HEK293 (cell line): ENCODE results near the gene OR5B21.

Source experiments
- CTCF ChIA-PET: fragments of 350-600 bp; formaldehyde crosslinking; extraction: SDS; loops from one replicate; lab custom pipeline; 2021; ENCODE audit warnings: antibody characterized with exemption; lab: Yijun Ruan, JAX
- POLR2A ChIA-PET: fragments of 300-600 bp; formaldehyde crosslinking; extraction: SDS; loops from one replicate; lab custom pipeline; 2020; ENCODE audit warnings: antibody characterized with exemption, inconsistent platforms; lab: Yijun Ruan, JAX
- H3K27ac ChIP-seq: fragments of 200-500 bp; sonication (Bioruptor generic); 2 replicates; pipeline ENCODE4 v1.5.1; 2014; ENCODE audit warnings: low read depth, low read length, control low read depth, inconsistent platforms; ENCODE audit errors: extremely low read depth
- H3K36me3 ChIP-seq, 2 experiments: fragments of 200-500 bp in 1 of 2; sonication (Bioruptor generic) in 1 of 2; 1 replicate in 1 of 2; 2 replicates in 1 of 2; pipeline ENCODE4 v1.5.1; 2014 to 2017; ENCODE audit warnings: inconsistent platforms in 2 of 2, low read length in 2 of 2; ENCODE audit not compliant: control insufficient read depth in 2 of 2, insufficient read depth in 1 of 2
- H3K4me1 ChIP-seq: fragments of 200-500 bp; sonication (Bioruptor generic); 2 replicates; pipeline ENCODE4 v1.5.1; 2014; ENCODE audit warnings: mild to moderate bottlenecking, low read length, inconsistent platforms; ENCODE audit not compliant: control insufficient read depth, insufficient read depth
- H3K4me3 ChIP-seq: 2 replicates; pipeline ENCODE4 v1.5.1; 2011; ENCODE audit warnings: low read depth, mild to moderate bottlenecking, control low read depth, low read length, moderate library complexity
- H3K9me3 ChIP-seq: fragments of 200-500 bp; sonication (Bioruptor generic); 2 replicates; pipeline ENCODE4 v1.5.1; 2014; ENCODE audit warnings: low read depth, low read length, inconsistent platforms; ENCODE audit not compliant: control insufficient read depth, insufficient read depth
- CTCF ChIP-seq: fragments of 450-650 bp; formaldehyde crosslinking; IDR thresholded peaks from 2 replicates; pipeline ENCODE4 v1.5.1; 2016; ENCODE audit warnings: missing biosample characterization, missing genetic modification characterization
- GLIS2 ChIP-seq: fragments of 450-650 bp; formaldehyde crosslinking; IDR thresholded peaks from 2 replicates; pipeline ENCODE4 v1.5.1; 2016; ENCODE audit warnings: missing biosample characterization, missing genetic modification characterization
- MYNN ChIP-seq: fragments of 450-650 bp; formaldehyde crosslinking; IDR thresholded peaks from 2 replicates; pipeline ENCODE4 v1.5.1; 2016; ENCODE audit warnings: missing biosample characterization, missing genetic modification characterization, borderline replicate concordance
- REPIN1 ChIP-seq: fragments of 450-650 bp; formaldehyde crosslinking; IDR thresholded peaks from 2 replicates; pipeline ENCODE4 v1.5.1; 2017; ENCODE audit warnings: missing biosample characterization, missing genetic modification characterization, low read depth
- ZBTB6 ChIP-seq: fragments of 450-650 bp; formaldehyde crosslinking; IDR thresholded peaks from 2 replicates; pipeline ENCODE4 v1.5.1; 2017; ENCODE audit warnings: missing biosample characterization, missing genetic modification characterization
- ZFHX2 ChIP-seq: fragments of 450-650 bp; formaldehyde crosslinking; conservative IDR thresholded peaks from 2 replicates; pipeline ENCODE4 v1.5.1; 2016; ENCODE audit warnings: missing biosample characterization, missing genetic modification characterization
- ZNF132 ChIP-seq: fragments of 450-650 bp; formaldehyde crosslinking; IDR thresholded peaks from 2 replicates; pipeline ENCODE4 v1.5.1; 2017; ENCODE audit warnings: missing biosample characterization, missing genetic modification characterization, borderline replicate concordance
- ZNF174 ChIP-seq: fragments of 450-650 bp; formaldehyde crosslinking; IDR thresholded peaks from 2 replicates; pipeline ENCODE4 v1.5.0; 2017; ENCODE audit warnings: missing biosample characterization, mild to moderate bottlenecking, missing genetic modification characterization
- ZNF23 ChIP-seq: fragments of 450-650 bp; formaldehyde crosslinking; IDR thresholded peaks from 2 replicates; pipeline ENCODE4 v1.5.1; 2016; ENCODE audit warnings: missing biosample characterization, missing genetic modification characterization, borderline replicate concordance
- ZNF423 ChIP-seq: fragments of 450-650 bp; formaldehyde crosslinking; IDR thresholded peaks from 2 replicates; pipeline ENCODE4 v1.5.1; 2016; ENCODE audit warnings: missing biosample characterization, missing genetic modification characterization
- ZNF560 ChIP-seq: fragments of 450-650 bp; formaldehyde crosslinking; IDR thresholded peaks from 2 replicates; pipeline ENCODE4 v1.5.1; 2017; ENCODE audit warnings: missing biosample characterization, missing genetic modification characterization, borderline replicate concordance
- ZNF624 ChIP-seq: fragments of 450-650 bp; formaldehyde crosslinking; IDR thresholded peaks from 2 replicates; pipeline ENCODE4 v1.5.1; 2017; ENCODE audit warnings: missing biosample characterization, missing genetic modification characterization
- ZNF654 ChIP-seq: fragments of 450-650 bp; formaldehyde crosslinking; IDR thresholded peaks from 2 replicates; pipeline ENCODE4 v1.5.1; 2016; ENCODE audit warnings: low read depth, missing biosample characterization, missing genetic modification characterization
- ZNF658 ChIP-seq: fragments of 450-650 bp; formaldehyde crosslinking; IDR thresholded peaks from 2 replicates; pipeline ENCODE4; 2016; ENCODE audit warnings: missing biosample characterization, missing genetic modification characterization
- ZNF76 ChIP-seq: fragments of 450-650 bp; formaldehyde crosslinking; IDR thresholded peaks from 2 replicates; pipeline ENCODE4; 2016; ENCODE audit warnings: low read depth, missing biosample characterization, missing genetic modification characterization, borderline replicate concordance
- ZNF843 ChIP-seq: fragments of 450-650 bp; formaldehyde crosslinking; IDR thresholded peaks from 2 replicates; pipeline ENCODE4 v1.5.1; 2016; ENCODE audit warnings: missing biosample characterization, missing genetic modification characterization
- TF ChIP-seq, protein P1 (sequence below): fragments of 450-650 bp; formaldehyde crosslinking; IDR thresholded peaks from 2 replicates; pipeline ENCODE4 v1.5.1; 2016; ENCODE audit warnings: missing biosample characterization, missing genetic modification characterization
- TF ChIP-seq, protein P2 (sequence below): fragments of 450-650 bp; formaldehyde crosslinking; IDR thresholded peaks from 2 replicates; pipeline ENCODE4 v1.5.1; 2016; ENCODE audit warnings: missing biosample characterization, missing genetic modification characterization, low read depth

Gene OR5B21

DNA sequence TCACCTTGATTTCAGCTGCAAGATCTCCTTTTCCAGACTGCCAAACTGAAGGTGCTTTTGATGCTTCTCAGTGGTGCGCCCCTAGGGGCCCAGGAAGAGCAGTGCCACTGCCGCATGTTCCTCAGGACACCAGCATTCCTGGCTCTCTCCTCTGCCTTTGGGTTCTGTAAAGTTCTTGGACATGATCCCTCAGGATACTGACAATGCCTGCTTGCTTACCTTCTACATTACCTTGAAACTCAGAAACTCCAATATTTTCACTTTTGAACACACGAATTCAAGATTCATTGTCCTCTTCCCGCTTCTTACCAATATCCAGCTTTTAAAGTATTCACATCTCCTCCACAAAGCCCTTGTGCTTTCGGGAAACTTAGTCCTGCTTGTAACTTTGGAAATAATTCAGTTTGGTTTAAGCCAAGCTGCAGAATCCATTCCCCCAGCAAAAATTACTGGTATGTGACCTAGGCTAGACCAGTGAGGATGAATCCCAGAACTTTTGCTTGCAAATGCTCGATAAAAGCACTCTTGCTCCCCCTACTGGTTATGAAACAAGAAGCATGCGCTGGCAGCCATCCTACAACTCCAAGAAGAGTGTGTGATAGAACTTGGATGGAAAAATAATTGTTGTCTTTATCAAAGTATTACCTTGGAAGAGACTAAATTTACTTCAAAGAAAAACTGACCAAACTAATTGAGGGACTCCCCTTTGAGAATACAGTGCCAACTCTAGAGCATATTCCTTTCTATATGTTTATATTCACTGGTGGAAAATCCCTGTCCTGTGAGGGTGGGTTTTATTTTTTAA is 16.5 kb upstream of the OR5B21 start (continued):
- TF ChIP-seq, protein P1, sequence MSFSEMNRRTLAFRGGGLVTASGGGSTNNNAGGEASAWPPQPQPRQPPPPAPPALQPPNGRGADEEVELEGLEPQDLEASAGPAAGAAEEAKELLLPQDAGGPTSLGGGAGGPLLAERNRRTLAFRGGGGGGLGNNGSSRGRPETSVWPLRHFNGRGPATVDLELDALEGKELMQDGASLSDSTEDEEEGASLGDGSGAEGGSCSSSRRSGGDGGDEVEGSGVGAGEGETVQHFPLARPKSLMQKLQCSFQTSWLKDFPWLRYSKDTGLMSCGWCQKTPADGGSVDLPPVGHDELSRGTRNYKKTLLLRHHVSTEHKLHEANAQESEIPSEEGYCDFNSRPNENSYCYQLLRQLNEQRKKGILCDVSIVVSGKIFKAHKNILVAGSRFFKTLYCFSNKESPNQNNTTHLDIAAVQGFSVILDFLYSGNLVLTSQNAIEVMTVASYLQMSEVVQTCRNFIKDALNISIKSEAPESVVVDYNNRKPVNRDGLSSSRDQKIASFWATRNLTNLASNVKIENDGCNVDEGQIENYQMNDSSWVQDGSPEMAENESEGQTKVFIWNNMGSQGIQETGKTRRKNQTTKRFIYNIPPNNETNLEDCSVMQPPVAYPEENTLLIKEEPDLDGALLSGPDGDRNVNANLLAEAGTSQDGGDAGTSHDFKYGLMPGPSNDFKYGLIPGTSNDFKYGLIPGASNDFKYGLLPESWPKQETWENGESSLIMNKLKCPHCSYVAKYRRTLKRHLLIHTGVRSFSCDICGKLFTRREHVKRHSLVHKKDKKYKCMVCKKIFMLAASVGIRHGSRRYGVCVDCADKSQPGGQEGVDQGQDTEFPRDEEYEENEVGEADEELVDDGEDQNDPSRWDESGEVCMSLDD (tag by site-specific recombination) = no peak

DNA sequence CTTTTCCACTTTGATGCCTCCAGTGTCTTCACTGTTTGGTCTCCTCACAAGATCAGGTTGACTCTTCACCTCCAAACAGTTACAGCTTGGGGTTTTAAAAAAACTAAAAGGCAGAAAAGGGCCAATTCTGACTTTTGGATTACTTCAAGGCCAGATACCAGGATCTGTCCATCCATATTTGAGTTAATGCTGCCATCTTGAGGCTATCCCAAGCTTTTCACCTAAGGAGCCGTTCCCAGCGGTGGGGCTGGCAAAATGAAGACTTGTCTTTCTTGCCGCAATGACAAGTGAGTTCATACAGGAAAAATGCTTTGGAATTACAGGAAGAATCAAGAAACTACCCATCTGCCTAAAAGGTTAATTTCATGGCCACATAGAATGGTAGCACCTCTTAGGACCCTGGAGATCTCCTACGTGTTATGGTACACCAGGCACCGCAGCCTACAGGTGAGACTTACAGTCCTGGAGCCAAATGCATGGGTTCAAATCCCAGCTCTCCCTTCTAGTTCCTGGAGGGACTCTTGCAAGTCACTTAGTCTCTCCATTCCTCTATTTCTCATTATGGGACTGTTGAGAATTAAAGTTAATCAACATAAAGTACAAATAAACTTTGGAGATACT is 6.0 kb upstream of the OR5B21 start:
- TF ChIP-seq ZNF624 (no peak), REPIN1 (tag by site-specific recombination) (no peak), ZNF423 (tag by site-specific recombination) (no peak), ZNF174 (tag by site-specific recombination) (no peak), ZNF654 (tag by site-specific recombination) (peak; percentile 67)
- TF ChIP-seq, protein P2, sequence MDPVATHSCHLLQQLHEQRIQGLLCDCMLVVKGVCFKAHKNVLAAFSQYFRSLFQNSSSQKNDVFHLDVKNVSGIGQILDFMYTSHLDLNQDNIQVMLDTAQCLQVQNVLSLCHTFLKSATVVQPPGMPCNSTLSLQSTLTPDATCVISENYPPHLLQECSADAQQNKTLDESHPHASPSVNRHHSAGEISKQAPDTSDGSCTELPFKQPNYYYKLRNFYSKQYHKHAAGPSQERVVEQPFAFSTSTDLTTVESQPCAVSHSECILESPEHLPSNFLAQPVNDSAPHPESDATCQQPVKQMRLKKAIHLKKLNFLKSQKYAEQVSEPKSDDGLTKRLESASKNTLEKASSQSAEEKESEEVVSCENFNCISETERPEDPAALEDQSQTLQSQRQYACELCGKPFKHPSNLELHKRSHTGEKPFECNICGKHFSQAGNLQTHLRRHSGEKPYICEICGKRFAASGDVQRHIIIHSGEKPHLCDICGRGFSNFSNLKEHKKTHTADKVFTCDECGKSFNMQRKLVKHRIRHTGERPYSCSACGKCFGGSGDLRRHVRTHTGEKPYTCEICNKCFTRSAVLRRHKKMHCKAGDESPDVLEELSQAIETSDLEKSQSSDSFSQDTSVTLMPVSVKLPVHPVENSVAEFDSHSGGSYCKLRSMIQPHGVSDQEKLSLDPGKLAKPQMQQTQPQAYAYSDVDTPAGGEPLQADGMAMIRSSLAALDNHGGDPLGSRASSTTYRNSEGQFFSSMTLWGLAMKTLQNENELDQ (tag by site-specific recombination) = no peak
- H3K36me3 ChIP-seq = no peaks in the 10 kb centered on the region
- ChIA-PET CTCF (interaction anchor here (0.5 to 6.5 kb wide), 15 partner anchors 8 to 1170 kb away, joined by 3 to 43 read pairs (median 3); no protein-coding TSS in a partner anchor), POLR2A (no interaction called here)
- H3K4me1 ChIP-seq = no peaks in the 10 kb centered on the region
- no peak overlapping the region for H3K4me3 ChIP-seq
- no peaks in the 10 kb centered on the region for H3K9me3 ChIP-seq
- H3K27ac ChIP-seq = no peak overlapping the region

DNA sequence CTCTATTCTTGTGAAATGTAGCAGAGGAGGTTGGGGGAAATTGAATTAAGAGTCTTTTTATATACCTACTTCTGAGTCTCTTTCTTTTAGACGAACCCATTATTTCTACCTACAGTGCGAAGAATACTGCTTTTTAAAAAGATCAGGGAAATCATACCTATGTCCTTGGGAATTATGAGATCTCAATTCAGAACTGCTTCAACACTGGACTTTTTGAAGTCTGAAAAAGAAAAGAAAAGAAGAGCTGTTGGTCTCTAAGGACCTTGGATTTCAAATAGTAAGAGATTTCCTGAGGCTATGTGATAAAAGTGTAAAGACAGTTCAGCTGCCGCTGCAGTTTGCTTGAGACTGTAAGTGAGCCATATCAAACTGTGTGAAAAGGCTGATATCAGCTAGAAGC is 3.7 kb upstream of the OR5B21 start:
- TF ChIP-seq ZNF132 (no peak), ZNF560 (tag by site-specific recombination) (no peak)

DNA sequence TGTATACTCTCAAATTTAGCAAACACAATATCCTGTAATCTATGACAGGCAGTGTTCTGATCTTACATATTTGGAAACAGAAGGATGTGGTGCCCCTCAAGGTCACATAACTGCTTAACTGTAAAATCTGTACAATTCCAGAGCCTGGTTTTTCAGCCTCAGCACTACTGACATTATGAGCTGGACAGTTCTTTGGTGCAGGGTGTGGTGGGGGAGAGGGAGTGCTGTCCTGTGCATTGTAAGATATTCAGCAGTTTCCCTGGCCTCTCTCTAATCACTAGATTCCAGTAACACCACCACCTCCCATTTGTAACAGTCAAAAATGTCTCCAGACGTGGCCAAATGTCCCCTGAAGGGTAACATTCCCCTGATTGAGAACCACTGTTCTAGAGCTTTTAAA is 1.8 kb upstream of the OR5B21 start:
- Histone ChIP-seq H3K27ac (no peak overlapping the region), H3K9me3 (no peaks in the 10 kb centered on the region), H3K36me3 (no peaks in the 10 kb centered on the region), H3K4me3 (no peak overlapping the region), H3K4me1 (no peaks in the 10 kb centered on the region)
- ChIA-PET CTCF (interaction anchor here (0.7 to 6.5 kb wide), 2 partner anchors 14 to 265 kb away, joined by 3 to 43 read pairs; no protein-coding TSS in a partner anchor), POLR2A (no interaction called here)
- TF ChIP-seq ZNF76 (tag by site-specific recombination) (no peak), ZNF23 (tag by site-specific recombination) (no peak), ZNF843 (tag by site-specific recombination) (no peak), ZNF658 (tag by site-specific recombination) (no peak), GLIS2 (tag by site-specific recombination) (no peak), ZFHX2 (tag by site-specific recombination) (no peak), ZBTB6 (tag by site-specific recombination) (no peak), CTCF (no peak), MYNN (no peak)

More for the DNA sequence above, 3.7 kb upstream of the OR5B21 start:
- no peaks in the 10 kb centered on the region for H3K9me3 ChIP-seq
- no peak overlapping the region for H3K4me3 ChIP-seq
- ChIA-PET POLR2A (no interaction called here), CTCF (interaction anchor here (0.9 to 6.5 kb wide), 6 partner anchors 12 to 1055 kb away, joined by 3 to 43 read pairs (median 4); no protein-coding TSS in a partner anchor)
- H3K4me1 ChIP-seq = no peaks in the 10 kb centered on the region
- H3K36me3 ChIP-seq = no peaks in the 10 kb centered on the region
- no peak overlapping the region for H3K27ac ChIP-seq
